HUES6 (cell line): ENCODE measurements around the gene LENG1.

ENCODE experiments used
- H3K27ac ChIP-seq: 2 replicates; pipeline ENCODE4 v1.7.0; 2013; ENCODE audit warnings: low read depth, mild to moderate bottlenecking, low read length, inconsistent platforms
- H3K27me3 ChIP-seq: 2 replicates; pipeline ENCODE4 v1.6.1; 2013; ENCODE audit warnings: low read length; ENCODE audit not compliant: control insufficient read depth, insufficient read depth
- H3K36me3 ChIP-seq: 2 replicates; pipeline ENCODE4 v1.6.1; 2013; ENCODE audit warnings: low read length; ENCODE audit not compliant: control insufficient read depth, insufficient read depth
- H3K4me1 ChIP-seq: 2 replicates; pipeline ENCODE4 v1.6.1; 2013; ENCODE audit warnings: low read length; ENCODE audit not compliant: control insufficient read depth, insufficient read depth
- H3K4me3 ChIP-seq: 2 replicates; pipeline ENCODE4 v1.5.1; 2013; ENCODE audit warnings: low read depth, low read length
- H3K9ac ChIP-seq: one replicate; pipeline ENCODE4 v1.6.1; 2013; ENCODE audit warnings: mild to moderate bottlenecking, low read length
- H3K9me3 ChIP-seq: 2 replicates; pipeline ENCODE4 v1.6.1; 2013; ENCODE audit warnings: low read depth, low read length; ENCODE audit not compliant: control insufficient read depth, insufficient read depth

LENG1 gene

DNA sequence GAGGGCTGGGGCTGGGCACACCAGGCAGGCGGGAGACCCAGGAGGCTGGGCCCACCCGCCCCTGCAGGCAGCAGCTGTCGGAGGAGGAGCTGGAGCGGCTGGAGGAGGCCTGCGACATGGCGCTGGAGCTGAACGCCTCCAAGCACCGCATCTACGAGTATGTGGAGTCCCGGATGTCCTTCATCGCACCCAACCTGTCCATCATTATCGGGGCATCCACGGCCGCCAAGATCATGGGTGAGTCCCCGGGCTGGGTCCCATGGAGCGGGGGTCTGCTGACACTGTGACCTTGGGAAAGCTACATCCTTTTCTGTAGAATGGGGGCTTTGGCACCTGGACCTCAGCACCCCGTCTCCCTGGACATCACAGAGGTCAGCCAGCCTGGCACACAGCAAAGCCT, 35.8 kb downstream of the LENG1 start:
- Histone ChIP-seq H3K9ac (no peak overlapping the region), H3K27me3 (no peaks in the 10 kb centered on the region), H3K4me1 (no peaks in the 10 kb centered on the region), H3K9me3 (no peaks in the 10 kb centered on the region), H3K36me3 (peaks cover 91% of the 10 kb centered on the region), H3K27ac (no peak overlapping the region), H3K4me3 (no peak overlapping the region)

DNA sequence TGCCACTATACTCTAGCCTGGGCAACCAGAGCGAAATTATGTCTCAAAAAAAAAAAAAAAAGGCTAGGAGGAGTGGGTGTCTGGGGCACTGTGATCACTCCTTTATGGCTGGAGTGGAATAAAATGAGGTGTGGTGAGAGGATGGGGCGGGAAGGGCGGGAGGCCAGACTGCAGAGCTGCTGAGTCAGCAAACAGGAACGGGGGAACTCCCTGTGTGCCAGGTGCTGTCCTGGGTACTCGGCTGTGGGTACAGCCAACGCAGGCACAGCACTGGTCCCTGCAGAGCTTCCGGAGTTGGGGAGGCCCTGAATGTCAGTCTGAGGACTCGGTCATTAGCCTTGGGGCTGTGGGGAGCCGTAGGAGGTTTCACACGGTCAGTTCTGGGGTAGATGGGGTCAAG, 38.3 kb downstream of the LENG1 start:
- Histone ChIP-seq H3K36me3 (peaks cover 79% of the 10 kb centered on the region), H3K9ac (no peak overlapping the region), H3K4me3 (no peak overlapping the region), H3K4me1 (no peaks in the 10 kb centered on the region), H3K9me3 (no peaks in the 10 kb centered on the region), H3K27ac (no peak overlapping the region), H3K27me3 (no peaks in the 10 kb centered on the region)

DNA sequence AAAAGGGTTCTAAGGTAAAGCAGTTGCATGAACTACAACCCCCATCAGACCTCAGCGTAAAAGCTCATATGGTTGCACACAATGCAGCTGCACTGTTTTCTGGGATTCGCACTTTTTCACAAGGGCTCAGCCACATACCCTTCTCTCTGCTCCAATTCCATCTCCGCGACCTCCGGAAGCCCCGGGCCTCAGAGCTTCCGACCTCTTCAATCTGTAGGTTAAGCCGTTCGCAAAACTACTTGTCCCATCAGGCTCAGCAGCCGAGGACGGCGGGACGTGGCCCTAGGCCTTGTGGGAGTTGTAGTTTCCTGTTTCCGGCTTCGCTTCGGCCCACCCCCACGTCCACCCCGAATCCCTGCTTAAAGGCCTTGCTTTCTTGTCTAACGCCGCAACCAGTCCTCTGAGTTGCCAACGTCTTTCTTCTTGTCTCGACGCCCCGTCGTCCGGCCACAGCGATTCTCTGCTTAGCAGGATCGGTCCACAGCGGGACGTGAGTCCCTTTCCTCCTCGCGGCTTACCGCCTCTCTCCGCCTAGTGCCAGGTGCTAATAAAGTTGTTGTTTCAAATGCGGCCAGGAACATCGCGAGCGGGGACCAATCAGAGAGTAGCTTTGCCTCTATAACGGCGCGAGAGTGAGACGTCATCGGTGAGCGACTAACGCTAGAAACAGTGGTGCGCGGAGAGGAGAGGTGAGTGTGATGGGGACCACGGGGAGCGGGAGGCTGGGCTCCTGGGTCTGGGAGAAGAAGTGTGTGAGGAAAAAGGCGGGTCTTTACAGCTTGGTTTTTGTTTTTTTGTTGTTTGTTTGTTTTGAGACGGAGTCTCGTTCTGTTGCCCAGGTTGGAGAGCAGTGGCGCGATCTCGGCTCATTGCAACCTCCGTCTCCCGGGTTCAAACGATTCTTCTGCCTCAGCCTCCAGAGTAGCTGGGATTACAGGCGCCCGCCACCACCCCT, 44.1 kb downstream of the LENG1 start, which contains the start of the genes PRPF31 and TFPT:
TSS of gene PRPF31 (plus strand) at position 646 of the 955 bp plus-strand sequence. CDS start 2,525 bp downstream, outside the sequence.
TSS of gene TFPT (minus strand) at position 549 of the 955 bp plus-strand sequence. CDS start at position 161, 388 bp downstream.
- Histone ChIP-seq H3K27ac (peak within 1 kb of the TSS; percentile 39; the same call in 1 of the 2 replicates), H3K36me3 (peaks cover 41% of the 10 kb centered on the region), H3K27me3 (no peaks in the 10 kb centered on the region), H3K9me3 (no peaks in the 10 kb centered on the region), H3K4me3 (peak within 1 kb of the TSS; percentile 79), H3K9ac (peak within 1 kb of the TSS; percentile 89), H3K4me1 (no peaks in the 10 kb centered on the region)

DNA sequence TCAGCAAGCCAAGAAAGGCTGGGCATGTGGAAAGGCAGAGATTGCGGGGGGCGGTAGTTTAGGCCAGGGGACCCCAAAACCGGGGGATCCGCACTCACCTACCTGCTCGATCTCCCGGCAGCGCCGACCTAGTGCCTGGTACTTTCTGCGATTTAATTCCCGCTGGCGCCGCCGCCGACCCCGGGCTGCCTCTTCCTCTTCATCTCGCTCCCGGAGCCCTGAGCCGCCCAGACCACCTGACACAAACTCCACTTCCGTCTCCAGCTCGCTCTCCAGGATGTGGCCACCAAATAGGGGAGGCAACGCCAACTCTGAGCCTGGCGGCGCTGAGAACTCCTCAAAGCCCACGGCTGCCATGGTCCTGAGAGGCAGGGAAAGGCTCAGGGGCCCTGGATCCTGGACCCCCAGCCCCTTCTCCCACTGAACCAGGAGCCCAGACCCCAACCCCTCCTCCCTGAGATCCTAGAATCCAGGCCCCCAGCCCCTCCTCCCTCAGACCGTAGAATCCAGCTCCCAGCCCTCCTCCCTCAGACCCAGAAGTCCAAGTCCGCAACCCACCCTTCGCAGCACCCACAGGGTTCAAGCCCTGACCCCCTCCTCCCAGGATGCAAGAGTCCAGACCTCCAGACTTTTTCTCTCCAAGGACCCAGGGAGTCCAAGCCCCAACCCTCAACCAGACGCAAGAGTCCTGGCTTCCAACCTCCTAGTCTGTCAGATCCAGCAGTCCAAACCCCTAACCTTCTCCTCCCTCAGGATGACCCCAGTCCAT, 45.0 kb downstream of the LENG1 start:
- H3K9ac ChIP-seq, result peak overlapping the region; percentile 89
- H3K36me3 ChIP-seq, result peaks cover 41% of the 10 kb centered on the region
- H3K9me3 ChIP-seq, result no peaks in the 10 kb centered on the region
- no peaks in the 10 kb centered on the region for H3K27me3 ChIP-seq
- H3K4me3 ChIP-seq, result peak overlapping the region; percentile 79
- no peaks in the 10 kb centered on the region for H3K4me1 ChIP-seq
- no peak overlapping the region; the same call in 1 of the 2 replicates for H3K27ac ChIP-seq

DNA sequence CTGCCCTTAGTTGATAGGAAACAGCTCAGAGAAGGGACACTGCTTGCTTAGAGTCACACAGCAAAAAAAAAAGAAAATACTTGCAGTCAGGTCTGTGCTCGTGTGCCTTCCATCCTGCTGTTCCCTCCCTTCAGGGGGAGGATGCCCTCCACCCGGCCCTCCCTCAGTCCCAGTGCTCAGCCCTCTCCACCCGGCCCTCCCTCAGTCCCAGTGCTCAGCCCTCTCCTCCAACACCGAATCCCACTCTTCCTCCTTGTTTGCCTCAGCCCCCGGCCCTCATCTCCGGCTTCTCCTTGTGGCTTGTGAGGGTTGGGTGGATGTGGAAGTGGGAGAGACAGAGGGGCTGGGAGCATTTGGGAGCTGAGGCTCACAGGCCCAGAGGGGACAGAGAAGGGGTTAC, 49.9 kb downstream of the LENG1 start:
- no peaks in the 10 kb centered on the region for H3K27me3 ChIP-seq
- peaks cover 67% of the 10 kb centered on the region for H3K36me3 ChIP-seq

DNA sequence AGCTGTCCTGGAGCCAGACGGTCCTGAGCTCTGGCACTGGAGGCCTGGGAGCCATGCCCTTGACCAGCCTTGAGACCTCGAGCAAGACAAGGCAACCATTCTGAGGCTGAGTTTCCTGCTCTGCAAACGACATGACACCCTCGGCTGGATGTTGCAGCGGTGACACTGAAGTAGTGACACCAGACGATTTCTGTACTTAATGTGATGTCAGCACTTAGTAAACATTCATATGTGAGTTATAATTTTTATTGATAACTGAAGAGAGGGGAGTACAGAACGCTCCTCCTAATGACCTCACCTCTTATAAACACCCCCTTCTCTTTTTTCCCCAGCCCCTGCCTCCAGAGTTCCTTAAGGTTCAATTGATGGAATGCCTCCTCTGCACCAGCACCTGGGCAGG, 51.0 kb downstream of the LENG1 start:
- Histone ChIP-seq H3K27me3 (no peaks in the 10 kb centered on the region), H3K4me1 (no peaks in the 10 kb centered on the region), H3K36me3 (peaks cover 67% of the 10 kb centered on the region), H3K4me3 (no peak overlapping the region), H3K9ac (no peak overlapping the region), H3K9me3 (no peaks in the 10 kb centered on the region), H3K27ac (no peak overlapping the region)

More for the DNA sequence above, 49.9 kb downstream of the LENG1 start:
- Histone ChIP-seq H3K27ac (no peak overlapping the region), H3K4me1 (no peaks in the 10 kb centered on the region), H3K9ac (no peak overlapping the region), H3K4me3 (no peak overlapping the region), H3K9me3 (no peaks in the 10 kb centered on the region)

DNA sequence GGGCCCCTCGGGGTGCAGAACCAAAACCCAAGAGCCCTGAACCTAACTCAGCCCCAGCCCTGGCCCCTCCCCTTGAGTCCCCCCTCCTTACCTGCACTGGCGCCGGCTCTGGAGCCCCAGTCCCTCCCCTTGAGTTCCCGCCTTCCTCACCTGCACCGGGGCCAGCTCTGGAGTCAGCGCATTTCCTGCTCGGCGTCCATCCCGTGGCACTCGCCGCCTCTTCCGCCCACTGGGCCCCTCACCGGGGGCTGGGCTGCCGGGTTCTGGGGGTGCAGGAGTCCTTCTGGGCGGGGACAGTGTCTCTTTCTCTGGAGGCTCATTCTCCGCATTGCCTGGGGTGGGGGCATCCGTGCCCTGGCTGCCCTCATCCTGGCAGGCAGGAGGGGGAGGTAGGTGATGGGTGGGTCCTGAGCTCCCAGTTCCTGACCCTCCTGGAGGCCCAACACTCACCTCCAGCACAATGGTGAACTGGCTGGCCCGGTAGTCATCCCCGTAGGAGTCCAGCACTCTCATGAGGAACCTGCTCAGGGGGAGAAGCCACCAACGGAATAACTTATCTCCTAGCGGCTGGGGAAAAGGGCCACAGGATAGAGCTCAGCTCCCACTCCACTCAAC, 51.5 kb downstream of the LENG1 start:
- peaks cover 63% of the 10 kb centered on the region for H3K36me3 ChIP-seq
- H3K9ac ChIP-seq, result no peak overlapping the region
- H3K9me3 ChIP-seq, result no peaks in the 10 kb centered on the region
- no peaks in the 10 kb centered on the region for H3K4me1 ChIP-seq
- no peak overlapping the region for H3K4me3 ChIP-seq
- H3K27ac ChIP-seq, result no peak overlapping the region
- no peaks in the 10 kb centered on the region for H3K27me3 ChIP-seq

DNA sequence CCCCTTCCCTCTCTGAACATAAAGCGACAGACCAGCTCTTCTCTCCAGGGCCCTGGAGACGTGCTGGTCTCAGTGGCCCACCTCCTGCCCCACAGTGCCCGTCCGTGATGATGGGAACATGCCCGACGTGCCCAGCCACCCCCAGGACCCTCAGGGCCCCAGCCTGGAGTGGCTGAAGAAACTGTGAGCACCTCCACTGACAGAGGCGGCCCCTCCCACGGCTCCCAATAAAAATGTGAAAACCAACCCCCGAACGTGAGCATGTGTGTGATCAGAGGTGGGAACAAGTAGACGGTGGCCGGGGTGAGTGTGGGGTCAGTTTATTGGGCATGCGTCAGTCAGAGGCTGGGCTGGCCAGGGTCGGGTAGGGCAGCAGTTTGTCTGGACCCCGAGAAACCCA, 52.8 kb downstream of the LENG1 start:
- H3K36me3 ChIP-seq, result peaks cover 56% of the 10 kb centered on the region
- H3K4me3 ChIP-seq, result no peak overlapping the region
- peak overlapping the region; percentile 23 for H3K9ac ChIP-seq
- no peak overlapping the region for H3K27ac ChIP-seq
- no peaks in the 10 kb centered on the region for H3K9me3 ChIP-seq
- H3K27me3 ChIP-seq, result no peaks in the 10 kb centered on the region
- no peaks in the 10 kb centered on the region for H3K4me1 ChIP-seq

DNA sequence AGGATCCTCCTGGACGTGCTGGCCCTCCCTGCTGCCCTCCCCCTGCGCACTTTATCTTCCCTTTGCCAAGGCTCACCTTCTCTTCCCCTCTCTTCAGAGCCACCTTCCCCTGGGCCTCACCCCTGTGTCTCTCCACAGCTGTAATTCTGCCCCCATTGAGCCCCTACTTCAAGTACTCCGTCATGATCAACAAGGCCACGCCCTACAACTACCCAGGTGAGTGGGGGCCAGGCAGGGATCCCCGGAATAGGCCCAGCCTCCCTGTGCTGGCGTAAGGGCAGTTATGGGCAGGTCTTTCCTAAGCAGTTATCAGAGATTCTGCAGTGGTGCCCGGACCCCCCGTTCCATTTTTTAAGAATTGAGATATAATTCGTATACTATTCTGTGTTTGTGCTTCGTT, 53.7 kb downstream of the LENG1 start:
- H3K4me1 ChIP-seq, result no peaks in the 10 kb centered on the region

More for the DNA sequence above, 53.7 kb downstream of the LENG1 start:
- Histone ChIP-seq H3K27me3 (no peaks in the 10 kb centered on the region), H3K9me3 (no peaks in the 10 kb centered on the region), H3K27ac (no peak overlapping the region), H3K4me3 (no peak overlapping the region), H3K36me3 (peaks cover 53% of the 10 kb centered on the region), H3K9ac (no peak overlapping the region)
